ENCODE measurements around the gene GPR39.

The GPR39 gene

GRCh38 chr2:132448771-132449170, 32.2 kb downstream of the GPR39 start:
- DNase-seq, result no peak

- no peak for DNase-seq
These were observed 33.3 kb downstream of the GPR39 start for GRCh38 chr2:132449868-132450267.

GRCh38 chr2:132460781-132461180, 44.2 kb downstream of the GPR39 start:
- no peak for DNase-seq

GRCh38 chr2:132462236-132462635, 45.6 kb downstream of the GPR39 start:
- no peak for DNase-seq

- DNase-seq, result no peak
These were observed 47.1 kb downstream of the GPR39 start for GRCh38 chr2:132463719-132464118.

GRCh38 chr2:132465917-132466316, 49.3 kb downstream of the GPR39 start:
- no peak for DNase-seq

- DNase-seq, result no peak
These were observed 49.9 kb downstream of the GPR39 start for GRCh38 chr2:132466428-132467028.

- DNase-seq, result no peak
These were observed 52.4 kb downstream of the GPR39 start for GRCh38 chr2:132468821-132469675.

- no peak for DNase-seq
These were observed 54.1 kb downstream of the GPR39 start for GRCh38 chr2:132470746-132471145.

GRCh38 chr2:132473174-132473883, 56.7 kb downstream of the GPR39 start:
- DNase-seq, result no peak

GRCh38 chr2:132475615-132476014, 59.0 kb downstream of the GPR39 start:
- DNase-seq, result no peak

- DNase-seq, result no peak
These were observed 60.8 kb downstream of the GPR39 start for GRCh38 chr2:132477436-132477835.

GRCh38 chr2:132477962-132478361, 61.4 kb downstream of the GPR39 start:
- DNase-seq, result no peak

GRCh38 chr2:132478461-132479105, 62.0 kb downstream of the GPR39 start:
- DNase-seq, result no peak

GRCh38 chr2:132479155-132479554, 62.5 kb downstream of the GPR39 start:
- no peak for DNase-seq

GRCh38 chr2:132482821-132483220, 66.2 kb downstream of the GPR39 start:
- no peak for DNase-seq

- no peak for DNase-seq
These were observed 67.5 kb downstream of the GPR39 start for GRCh38 chr2:132484144-132484543.

- DNase-seq, result no peak
These were observed 71.9 kb downstream of the GPR39 start for GRCh38 chr2:132488491-132488890.

GRCh38 chr2:132489150-132489549, 72.5 kb downstream of the GPR39 start:
- DNase-seq, result no peak

- no peak for DNase-seq
These were observed 79.3 kb downstream of the GPR39 start for GRCh38 chr2:132495881-132496280.

- DNase-seq, result no peak
These were observed 80.0 kb downstream of the GPR39 start for GRCh38 chr2:132496555-132496954.

- DNase-seq, result no peak
These were observed 81.0 kb downstream of the GPR39 start for GRCh38 chr2:132497591-132497990.

- DNase-seq, result no peak
These were observed 87.1 kb downstream of the GPR39 start for GRCh38 chr2:132503701-132504100.
